DOHH2 (cell line): ENCODE data around the gene UGT2A1.

ENCODE experiments used
- EZH2phosphoT487 ChIP-seq: fragments of 200-600 bp; sonication (generic); IDR thresholded peaks from 2 replicates; pipeline ENCODE4 v1.6.1; 2017; ENCODE audit warnings: borderline replicate concordance, mild to moderate bottlenecking, antibody characterized with exemption, low read length, moderate library complexity, mixed read lengths
- TF ChIP-seq, protein P1 (sequence below): fragments of 200-600 bp; sonication (generic); IDR thresholded peaks from one replicate; pipeline ENCODE4 v1.5.1; 2014; ENCODE audit warnings: antibody characterized with exemption, mild to moderate bottlenecking, low read depth, low read length; ENCODE audit not compliant: poor library complexity, severe bottlenecking

DNA sequence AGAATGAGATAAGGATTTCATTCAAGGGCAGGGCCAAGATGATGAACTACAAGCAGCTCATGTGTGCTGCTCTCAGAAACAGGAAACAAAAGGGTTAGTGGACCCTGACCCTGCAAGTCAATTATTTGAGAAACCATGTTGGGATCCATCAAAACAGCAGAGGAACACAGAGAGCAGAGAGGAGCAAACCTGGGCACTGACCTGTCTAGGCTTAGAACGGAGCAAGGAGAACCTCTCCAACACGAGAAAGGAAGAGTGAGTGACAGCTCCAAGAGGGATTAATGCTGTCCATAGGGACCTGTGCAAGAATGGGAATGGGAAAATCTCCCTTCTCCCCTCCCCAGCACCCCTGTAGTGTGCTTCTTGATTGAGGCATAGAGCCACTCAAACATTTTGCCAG lies 103.4 kb downstream of the UGT2A1 start:
- TF ChIP-seq EZH2phosphoT487, result no peak
- TF ChIP-seq, protein P1, sequence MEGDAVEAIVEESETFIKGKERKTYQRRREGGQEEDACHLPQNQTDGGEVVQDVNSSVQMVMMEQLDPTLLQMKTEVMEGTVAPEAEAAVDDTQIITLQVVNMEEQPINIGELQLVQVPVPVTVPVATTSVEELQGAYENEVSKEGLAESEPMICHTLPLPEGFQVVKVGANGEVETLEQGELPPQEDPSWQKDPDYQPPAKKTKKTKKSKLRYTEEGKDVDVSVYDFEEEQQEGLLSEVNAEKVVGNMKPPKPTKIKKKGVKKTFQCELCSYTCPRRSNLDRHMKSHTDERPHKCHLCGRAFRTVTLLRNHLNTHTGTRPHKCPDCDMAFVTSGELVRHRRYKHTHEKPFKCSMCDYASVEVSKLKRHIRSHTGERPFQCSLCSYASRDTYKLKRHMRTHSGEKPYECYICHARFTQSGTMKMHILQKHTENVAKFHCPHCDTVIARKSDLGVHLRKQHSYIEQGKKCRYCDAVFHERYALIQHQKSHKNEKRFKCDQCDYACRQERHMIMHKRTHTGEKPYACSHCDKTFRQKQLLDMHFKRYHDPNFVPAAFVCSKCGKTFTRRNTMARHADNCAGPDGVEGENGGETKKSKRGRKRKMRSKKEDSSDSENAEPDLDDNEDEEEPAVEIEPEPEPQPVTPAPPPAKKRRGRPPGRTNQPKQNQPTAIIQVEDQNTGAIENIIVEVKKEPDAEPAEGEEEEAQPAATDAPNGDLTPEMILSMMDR, result no peak
